GM12892 (cell line): ENCODE measurements around the gene RORB.

Source experiments
- POLR2A ChIP-seq: IDR thresholded peaks from 2 replicates; pipeline ENCODE4 v1.6.1; 2011; ENCODE audit warnings: low read depth, low read length, control low read depth
- POLR2AphosphoS5 ChIP-seq: IDR thresholded peaks from 2 replicates; pipeline ENCODE4 v1.6.1; 2011; ENCODE audit warnings: low read depth, low read length, control low read depth

DNA sequence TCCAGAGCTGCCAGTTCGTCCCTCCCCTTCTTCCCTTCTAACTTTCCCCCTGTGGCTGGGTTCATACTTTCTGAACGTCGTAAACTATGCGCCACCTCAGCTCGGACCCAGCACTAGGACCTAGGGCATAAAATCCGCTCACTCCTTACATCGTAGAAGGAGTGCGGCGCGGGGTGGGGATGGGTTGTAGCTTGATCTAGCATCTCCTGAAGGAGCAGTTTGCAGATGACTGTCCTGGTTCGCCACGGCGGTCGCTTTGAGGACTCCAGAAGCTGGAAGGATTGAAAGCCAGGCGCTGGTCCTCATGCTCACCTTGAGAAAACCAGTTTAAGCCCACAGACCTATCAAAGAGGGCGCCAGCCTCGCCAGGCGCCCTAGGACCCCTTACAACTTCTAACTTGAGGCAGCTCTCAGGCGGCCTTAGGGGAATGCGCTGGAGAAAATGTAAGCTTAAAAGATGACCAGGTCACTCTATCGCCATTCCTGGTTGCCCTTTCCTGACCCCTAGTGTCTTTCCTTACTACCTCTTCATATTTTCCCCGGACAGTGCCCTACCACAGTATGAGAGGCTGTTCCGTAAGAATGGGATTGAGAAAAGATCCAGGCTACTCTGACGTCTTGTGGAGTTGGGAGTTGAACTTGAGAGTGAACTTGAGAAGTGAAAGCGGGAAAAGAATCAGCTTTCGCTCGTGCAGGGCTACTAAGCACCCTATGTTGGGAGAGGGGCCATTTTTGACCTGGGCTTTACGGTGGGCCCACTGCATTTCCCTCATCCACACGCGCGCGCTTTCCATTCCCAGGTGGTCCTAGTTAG, 2.8 kb downstream of the RORB start:
- no peak for TF ChIP-seq POLR2AphosphoS5
- no peak for TF ChIP-seq POLR2A
